GM21390 (cell line): Measurements from ENCODE around the gene TRRAP.

Experiments used
- ATAC-seq: cut with Tn5 transposase; IDR thresholded peaks from one replicate; pipeline ENCODE4 v1.9.1; 2021; ENCODE audit not compliant: unreplicated experiment

Gene TRRAP

DNA sequence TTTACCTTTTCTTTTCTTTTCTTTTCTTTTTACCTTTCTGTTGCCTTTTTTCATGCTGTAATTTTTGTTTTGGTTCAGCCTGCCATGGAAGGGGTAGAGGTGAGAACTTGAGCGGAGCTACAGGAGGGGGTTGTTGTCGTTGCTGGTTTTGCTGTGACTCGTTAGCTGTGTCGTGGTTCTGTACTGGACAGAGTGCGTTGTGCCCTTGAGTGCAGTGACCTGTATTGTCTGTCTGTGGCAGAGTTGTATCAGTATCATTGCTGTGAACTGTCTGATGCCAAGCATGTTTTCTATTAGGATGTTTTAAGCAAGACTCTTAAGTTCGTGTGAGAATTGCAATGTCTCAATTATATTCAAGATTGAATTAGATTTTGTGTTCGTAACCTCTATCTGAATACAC, 67.5 kb downstream of the TRRAP start:
- ATAC-seq = no peak

DNA sequence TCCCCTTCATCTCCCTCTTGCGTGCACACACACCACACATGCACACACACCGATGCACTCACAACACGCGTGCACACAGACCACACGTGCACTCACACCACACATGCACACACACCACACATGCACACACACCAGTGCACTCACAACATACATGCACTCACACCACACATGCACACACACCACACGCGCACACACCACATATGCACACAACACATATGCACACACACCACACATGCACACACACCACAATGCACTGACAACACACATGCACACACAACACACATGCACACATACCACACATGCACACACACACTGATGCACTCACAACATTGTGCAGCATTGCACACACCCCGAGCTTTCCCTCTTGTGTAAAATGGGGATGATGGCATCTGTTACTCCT, 68.1 kb downstream of the TRRAP start:
- no peak for ATAC-seq

DNA sequence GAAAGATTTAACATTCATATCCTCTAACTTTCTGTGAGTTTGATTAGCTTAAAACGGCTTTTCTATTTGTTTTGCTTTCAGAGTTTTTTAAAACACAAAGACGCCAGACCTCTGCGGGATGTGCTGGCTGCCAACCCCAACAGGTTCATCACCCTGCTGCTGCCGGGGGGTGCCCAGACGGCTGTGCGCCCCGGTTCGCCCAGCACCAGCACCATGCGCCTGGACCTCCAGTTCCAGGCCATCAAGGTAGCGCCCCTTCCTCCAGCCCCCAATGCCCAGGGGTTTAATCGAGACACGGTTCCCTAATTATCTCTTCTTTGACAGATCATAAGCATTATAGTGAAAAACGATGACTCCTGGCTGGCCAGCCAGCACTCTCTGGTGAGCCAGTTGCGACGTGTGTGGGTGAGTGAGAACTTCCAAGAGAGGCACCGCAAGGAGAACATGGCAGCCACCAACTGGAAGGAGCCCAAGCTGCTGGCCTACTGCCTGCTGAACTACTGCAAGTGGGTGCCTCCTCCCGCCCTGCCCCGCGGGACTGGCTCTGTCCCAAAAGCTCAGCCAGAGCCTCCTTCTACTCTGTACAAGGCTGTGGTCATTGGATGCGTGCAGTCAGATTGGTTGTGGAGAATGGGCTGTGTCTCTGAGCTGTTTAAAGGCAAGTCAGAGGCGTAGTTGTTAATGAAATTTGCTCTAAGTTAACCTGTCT, 71.2 kb downstream of the TRRAP start:
- ATAC-seq = no peak

DNA sequence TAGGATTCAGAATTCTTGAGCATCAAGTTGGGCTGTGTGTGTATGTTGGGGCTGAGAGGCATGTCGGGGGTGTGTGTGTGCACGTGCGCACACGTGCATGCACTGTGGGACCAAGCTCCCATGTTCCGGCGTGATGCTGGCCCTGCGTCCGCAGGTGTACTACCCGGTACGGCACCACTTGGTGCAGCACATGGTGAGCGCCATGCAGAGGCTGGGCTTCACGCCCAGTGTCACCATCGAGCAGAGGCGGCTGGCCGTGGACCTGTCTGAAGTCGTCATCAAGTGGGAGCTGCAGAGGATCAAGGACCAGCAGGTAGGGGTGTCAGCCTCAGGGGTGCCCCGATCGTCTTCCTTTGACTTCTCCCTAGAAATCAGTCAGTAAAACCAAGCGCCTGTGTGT, 77.7 kb downstream of the TRRAP start:
- ATAC-seq = no peak

DNA sequence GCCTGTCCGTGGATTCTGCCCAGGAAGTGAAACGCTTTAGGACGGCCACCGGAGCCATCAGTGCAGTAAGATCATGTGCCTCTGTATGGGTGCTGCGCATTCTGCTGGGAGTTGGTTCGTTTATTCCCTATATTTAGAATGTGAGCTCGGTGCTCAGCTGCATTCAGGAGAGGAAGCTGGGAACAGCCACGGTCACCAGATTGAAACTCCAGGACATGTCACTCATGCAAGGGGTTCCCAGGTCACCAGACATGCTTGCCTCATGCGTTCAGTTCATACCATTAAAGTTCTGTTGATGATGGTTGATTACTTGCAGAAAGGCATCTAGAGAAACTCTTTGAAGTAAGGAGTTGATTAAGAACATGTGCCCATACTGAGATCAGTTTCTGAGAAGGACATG, 78.1 kb downstream of the TRRAP start:
- ATAC-seq = no peak

DNA sequence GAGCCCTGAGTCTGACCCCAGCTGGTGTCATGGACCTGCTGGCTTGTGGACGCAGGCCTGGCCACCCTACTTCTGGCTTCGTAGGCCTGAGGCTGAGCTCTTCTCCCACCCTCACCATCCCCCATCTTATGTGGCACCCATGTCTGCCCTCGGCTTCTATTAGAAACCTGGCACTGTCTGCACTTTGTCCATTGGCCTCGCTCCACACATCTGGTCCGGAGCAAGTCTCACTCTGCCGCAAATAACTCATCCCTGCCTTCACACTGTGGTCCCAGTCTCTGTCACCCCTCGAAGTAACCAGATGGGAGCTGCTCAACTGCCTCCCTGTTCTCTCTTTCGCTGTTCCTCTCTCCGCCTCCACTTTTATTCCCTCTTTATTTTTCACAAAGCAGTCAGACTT, 78.6 kb downstream of the TRRAP start:
- no peak for ATAC-seq

DNA sequence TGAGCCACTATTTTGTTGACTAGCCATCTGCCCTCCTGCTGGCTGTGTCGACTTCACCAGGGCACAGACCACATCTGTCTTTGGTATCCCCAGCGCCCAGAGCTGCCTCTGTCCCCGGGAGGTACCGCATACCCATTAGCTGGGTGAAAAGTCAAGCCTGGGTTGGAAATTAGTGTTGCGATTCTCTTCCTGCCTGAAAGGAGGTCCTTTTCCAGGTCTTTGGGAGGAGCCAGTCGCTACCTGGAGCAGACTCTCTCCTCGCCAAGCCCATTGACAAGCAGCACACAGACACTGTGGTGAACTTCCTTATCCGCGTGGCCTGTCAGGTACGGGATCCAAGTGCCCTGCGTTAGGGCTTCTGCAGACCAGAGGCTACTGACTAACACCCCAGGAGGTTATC, 79.4 kb downstream of the TRRAP start:
- no peak for ATAC-seq

DNA sequence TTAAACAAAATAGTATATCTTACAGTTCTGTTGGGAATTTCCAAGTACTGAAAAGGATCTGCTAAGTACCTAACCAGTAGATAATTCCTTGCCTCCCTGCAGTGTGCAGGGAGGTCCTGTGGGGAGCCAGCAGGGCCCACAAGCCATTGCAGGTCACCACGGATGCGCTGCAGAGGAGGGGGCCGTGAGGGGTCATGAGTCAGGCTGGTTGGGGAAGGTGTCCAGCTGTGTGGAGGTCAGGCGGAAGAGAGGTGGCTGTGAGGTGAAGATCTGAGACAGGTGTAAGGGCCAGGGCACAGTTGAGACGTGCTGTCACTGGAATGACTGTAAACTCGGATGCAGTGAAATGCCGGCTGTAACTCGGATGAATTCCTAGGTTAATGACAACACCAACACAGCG, 80.6 kb downstream of the TRRAP start:
- ATAC-seq = no peak

DNA sequence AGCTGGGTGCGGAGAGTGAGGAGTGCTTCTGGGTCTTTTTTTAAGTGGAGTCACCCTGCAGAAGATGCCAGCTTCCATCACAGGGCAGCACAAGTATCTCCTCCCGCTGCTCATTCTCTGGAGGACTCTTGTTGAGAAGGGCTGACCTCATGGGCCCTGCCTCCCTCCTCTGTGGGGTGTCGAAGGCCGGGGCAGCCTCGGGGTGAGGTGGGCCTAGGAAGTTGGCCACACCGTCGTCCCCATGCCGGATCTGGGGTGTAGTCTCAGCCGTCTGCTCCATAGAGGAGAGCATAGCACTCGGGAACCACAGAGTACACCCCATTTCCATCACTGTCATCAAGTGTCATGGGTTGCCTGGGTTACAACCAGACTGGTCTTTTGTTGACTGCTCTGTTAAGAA, 85.0 kb downstream of the TRRAP start:
- no peak for ATAC-seq

DNA sequence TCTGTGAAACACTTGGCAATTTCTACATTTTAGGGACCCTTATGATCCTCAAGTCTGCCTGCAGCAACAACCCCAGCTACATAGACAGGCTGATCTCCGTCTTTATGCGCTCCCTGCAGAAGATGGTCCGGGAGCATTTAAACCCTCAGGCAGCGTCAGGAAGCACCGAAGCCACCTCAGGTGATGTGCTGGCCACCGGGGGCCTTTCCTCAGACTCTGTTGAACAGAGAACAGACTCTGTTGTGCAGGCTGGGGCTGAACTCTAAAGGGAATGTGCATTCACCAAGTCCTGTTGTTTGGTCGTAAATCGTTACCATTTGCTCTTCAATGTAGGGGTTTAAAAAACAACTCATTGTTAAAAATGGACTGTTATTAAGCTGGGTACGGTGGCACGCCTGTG, 86.3 kb downstream of the TRRAP start:
- ATAC-seq = no peak

DNA sequence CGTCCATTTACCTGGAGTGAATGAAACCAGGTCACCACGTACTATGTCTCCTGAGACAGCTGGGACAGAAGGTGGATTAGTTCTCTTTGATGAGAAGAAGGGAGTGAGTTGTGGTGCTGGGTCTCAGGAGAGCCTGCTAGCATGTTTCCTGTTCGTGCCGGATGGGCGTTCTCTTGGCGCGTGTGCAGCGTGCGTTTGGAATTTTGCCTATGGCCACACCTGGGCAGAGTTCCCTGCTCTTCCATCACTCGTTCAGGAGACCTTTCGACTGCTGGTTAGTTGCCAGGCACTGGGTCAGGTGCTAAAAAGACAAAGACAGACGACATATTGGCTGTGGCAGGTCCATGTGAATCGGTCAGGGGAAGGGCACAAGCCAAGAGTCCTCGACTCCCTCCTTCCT, 90.3 kb downstream of the TRRAP start:
- no peak for ATAC-seq

DNA sequence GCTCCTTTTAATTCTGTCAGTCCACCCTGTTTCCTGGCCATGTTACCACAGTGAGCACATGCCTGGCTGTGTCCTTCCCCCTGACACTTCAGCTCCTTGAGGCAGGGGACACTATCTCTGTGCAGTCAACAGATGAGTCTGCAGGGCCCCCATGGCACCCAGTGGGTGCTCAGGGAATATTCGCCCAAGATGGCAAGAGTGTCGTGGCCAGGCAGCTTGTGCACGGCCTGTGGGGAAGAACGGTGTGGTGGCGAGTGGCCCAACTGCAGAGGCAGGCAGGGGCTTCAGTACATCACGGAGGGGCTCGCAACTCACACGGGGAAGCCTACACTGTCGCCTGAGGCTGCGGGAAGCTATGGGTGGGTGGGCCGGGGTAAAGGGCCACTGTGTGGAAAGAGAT, 91.1 kb downstream of the TRRAP start:
- ATAC-seq = no peak

DNA sequence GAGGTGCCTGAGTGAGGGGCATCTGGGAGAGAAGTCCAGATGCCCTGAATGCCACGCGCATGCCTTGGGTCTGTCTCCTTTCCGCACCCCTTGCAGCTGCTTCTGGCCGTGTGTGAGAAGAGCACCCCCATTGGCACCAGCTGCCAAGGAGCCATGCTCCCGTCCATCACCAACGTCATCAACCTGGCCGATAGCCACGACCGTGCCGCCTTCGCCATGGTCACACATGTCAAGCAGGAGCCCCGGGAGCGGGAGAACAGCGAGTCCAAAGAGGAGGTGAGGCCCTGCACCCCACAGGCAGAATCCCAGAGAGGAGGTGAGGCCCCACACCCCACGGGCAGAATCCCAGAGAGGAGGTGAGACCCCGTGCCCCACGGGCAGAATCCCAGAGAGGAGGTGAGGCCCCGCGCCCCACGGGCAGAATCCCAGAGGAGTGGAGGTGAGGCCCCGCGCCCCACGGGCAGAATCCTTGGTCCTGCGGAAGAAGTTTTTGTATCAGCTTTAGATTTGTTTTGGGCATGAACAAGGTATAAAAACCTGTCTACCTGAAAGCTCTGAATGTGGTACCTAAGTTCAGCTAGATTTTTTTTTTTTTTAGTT, 91.8 kb downstream of the TRRAP start:
- ATAC-seq = no peak

DNA sequence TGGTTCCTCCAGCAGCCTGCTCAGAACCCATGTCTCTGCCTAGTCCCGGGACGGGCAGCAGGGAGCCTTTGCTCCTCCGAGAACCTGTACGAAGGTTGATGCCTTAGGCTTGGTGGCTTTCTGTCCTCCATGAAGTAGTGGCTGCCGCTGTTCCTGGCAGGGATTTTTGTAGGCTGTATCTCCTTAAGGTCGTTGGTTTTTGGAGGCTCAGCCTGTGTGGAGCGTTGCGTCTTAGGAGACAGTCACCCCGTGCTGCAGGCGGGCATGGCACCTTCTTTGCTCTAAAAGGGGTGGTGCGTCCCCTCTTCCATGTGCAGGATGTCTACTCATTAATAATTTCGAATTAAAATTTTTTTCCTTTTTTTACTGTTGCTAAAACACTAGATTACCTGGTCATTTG, 92.5 kb downstream of the TRRAP start:
- no peak for ATAC-seq

DNA sequence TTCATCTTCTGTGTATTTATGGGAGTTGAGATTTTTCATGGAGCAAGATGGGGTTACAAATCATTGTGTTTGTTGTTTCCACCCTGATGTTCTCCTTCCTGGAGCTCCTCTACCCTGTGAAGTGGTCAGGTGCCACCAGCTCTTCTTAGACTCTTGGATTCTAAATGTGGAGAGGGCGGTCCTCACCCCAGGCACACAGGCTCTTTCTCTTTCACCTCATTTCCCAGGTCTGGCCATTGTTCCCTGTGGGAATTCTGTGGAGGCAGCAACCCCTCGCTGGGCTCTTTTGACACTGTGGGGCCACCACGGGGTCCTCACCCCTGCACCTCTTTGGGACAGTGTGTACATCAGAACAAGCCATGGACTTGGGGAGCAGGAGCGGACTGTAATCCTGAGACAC, 95.9 kb downstream of the TRRAP start:
- no peak for ATAC-seq

DNA sequence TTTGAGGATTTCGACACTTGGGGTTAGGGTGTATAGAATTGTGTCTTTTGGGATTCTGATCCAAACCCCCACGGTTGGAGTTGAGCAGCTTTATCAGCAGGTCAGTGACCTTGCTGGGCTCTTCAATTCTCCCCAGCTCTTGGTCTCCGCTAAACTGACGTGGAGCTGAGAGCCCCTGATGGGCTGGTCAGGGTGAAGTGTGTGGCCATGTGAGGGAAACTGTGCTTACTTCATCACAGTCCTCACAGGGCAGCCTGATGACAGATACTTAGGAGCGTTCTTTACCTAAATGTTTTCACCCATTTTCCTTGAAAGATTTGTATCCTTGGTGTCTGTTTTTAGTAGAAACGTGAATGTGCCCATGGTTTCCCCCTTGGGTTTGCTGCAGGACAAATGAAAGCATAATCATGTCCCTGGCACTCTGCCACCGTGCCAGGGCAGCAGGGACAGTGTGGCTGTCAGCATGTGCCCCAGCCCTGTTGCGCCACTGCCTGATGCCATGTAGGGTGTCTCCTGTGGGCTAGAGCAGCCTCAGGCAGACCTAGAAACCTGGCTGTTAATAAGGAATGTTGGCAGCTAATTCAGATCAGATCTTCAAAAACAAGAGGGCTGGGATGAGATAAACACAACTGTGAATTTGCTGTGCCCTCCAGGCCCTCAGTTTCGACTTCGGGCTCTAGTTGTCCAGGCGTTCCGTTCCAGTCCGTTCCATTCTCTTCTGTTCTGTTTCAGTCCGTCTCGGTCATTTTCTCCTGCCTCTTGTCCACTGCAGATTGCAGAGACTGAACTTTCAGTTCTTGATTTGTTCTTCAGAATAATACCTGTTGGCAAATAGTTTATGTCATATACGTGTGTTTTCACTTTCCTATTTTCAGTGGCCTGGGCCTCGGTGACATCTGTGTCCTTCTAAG, 96.8 kb downstream of the TRRAP start:
- no peak for ATAC-seq

DNA sequence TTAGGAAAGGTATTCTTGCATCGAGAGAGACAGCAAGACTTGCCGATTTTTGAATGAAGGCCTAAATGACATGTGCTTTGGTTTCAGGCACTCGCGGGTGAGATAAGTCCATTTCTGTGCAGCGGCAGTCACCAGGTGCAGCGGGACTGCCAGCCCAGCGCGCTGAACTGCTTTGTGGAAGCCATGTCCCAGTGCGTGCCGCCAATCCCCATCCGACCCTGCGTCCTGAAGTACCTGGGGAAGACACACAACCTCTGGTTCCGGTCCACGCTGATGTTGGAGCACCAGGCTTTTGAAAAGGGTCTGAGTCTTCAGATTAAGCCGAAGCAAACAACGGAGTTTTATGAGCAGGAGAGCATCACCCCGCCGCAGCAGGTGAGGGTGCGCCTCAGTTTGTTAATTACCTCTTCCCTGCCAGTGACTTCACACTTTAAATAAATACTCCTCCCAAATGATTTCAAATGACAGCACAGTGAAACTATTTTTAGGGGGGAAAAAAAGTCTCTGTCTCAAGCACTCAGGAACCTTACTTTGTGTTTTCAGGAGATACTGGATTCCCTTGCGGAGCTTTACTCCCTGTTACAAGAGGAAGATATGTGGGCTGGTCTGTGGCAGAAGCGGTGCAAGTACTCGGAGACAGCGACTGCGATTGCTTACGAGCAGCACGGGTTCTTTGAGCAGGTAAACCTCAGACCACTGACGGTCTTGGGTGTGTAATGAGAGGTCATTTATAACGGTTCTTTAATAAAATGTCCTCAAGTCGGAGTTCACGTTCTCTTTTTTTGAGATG, 98.3 kb downstream of the TRRAP start:
- ATAC-seq = no peak

DNA sequence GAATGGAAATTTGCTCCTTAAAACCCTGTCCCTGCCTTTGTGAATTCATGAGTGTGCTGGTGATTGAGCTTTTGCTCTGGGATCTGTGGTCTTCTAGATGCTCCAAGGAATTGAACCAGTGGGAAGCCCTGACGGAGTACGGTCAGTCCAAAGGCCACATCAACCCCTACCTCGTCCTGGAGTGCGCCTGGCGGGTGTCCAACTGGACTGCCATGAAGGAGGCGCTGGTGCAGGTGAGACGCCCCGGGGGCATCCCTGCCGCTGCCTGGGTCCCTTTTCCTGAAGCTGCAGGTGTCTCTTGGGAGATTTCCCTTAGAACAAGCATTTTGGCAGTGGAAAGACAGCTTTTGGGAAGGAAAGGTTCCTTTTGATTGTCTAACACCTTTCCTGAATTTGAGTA, 100.3 kb downstream of the TRRAP start:
- ATAC-seq = no peak

DNA sequence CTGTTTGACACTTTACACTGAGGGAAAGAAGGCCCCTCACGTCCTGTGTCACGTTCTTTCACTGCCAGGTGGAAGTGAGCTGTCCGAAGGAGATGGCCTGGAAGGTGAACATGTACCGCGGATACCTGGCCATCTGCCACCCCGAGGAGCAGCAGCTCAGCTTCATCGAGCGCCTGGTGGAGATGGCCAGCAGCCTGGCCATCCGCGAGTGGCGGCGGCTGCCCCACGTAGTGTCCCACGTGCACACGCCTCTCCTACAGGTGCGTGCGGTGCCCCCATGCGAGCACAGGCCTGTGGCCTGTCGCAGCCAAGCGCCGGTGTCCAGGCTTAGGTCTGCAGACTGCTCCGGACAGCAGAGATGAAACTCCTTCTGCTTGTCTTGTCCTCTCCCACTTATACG, 103.4 kb downstream of the TRRAP start:
- no peak for ATAC-seq

DNA sequence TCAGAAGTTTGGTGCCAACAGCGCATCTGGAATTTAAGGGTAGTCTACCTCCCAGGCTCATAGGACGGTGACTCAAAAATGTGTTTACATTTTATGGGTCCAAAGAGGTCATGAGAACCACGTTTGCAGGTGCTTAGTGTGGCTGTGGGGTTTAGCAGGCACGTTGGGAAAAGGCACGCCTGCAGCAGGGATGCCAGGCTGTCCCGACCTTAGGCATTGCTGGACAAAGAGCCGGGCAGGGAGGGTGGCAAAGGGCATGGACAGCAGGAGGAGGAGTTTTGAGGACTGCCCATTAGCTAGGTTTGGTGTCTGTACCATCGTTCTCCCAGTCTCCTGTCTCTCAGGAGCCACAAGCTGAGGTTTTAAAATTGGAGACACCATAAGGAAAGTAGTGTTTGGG, 104.4 kb downstream of the TRRAP start:
- ATAC-seq = no peak

DNA sequence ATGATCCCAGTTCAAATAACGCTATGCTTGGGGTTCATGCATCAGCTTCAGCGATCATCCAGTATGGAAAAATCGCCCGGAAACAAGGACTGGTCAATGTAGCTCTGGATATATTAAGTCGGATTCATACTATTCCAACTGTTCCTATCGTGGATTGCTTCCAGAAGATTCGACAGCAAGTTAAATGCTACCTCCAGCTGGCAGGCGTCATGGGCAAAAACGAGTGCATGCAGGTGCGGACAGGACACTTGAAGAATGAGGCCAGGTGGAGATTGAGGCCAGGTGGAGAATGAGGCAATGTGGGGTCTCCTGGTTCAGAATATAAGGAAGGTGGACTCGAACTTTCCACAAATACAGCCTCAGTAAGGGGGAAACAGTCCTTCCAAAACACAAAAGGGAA, 105.8 kb downstream of the TRRAP start:
- ATAC-seq = no peak
